Stomach (tissue), 9 donors: ENCODE results near the gene ASPRV1. TPM values are rescaled to one million over a fixed set of nuclear protein-coding genes. Genes with fewer than 3 reads are reported as not detected.

Experiments used
- DNase-seq, 2 donors: peaks; one replicate each; pipeline versions ENCODE4 v3.0.0 to v3.0.0-alpha.2; 2013 to 2019
- H3K27ac ChIP-seq, 5 donors: fragments of 200-600 bp in 4 of 5; sonication (generic) in 4 of 5; one replicate each; pipeline ENCODE4 v1.5.1; 2013 to 2019; ENCODE audit warnings: mild to moderate bottlenecking in 1 of 5, moderate library complexity in 1 of 5
- H3K27me3 ChIP-seq, 3 donors: fragments of 200-600 bp; sonication (generic); one replicate each; pipeline ENCODE4 v1.5.1; 2017 to 2019; ENCODE audit warnings: mixed run types in 1 of 3
- H3K36me3 ChIP-seq, 4 donors: fragments of 200-600 bp; sonication (generic); 1 replicate in 3 of 4; 2 replicates in 1 of 4; pipeline ENCODE4 v1.5.1; 2016 to 2019
- H3K4me1 ChIP-seq, 4 donors: fragments of 200-600 bp; sonication (generic); one replicate each; pipeline ENCODE4 v1.5.1; 2016 to 2019
- H3K4me3 ChIP-seq, 4 donors: fragments of 200-600 bp; sonication (generic) in 3 of 4; one replicate each; pipeline ENCODE4 v1.5.1; 2016 to 2019; ENCODE audit warnings: mild to moderate bottlenecking in 1 of 4
- H3K9me3 ChIP-seq, 4 donors: fragments of 200-600 bp; sonication (generic); one replicate each; pipeline ENCODE4 v1.5.1; 2016 to 2019
- EP300 ChIP-seq: sonication (generic); formaldehyde crosslinking; IDR thresholded peaks from one replicate; pipeline ENCODE4 v1.6.1; 2017; ENCODE audit warnings: antibody characterized with exemption
- POLR2A ChIP-seq, 4 donors: fragments of 450-650 bp; IDR thresholded peaks; one replicate each; pipeline ENCODE4 v1.6.1; 2016; ENCODE audit warnings: antibody characterized with exemption in 4 of 4, control low read depth in 2 of 4, mild to moderate bottlenecking in 1 of 4, moderate library complexity in 1 of 4
- POLR2AphosphoS5 ChIP-seq, 3 donors: sonication (generic); formaldehyde crosslinking; IDR thresholded peaks; one replicate each; pipeline ENCODE4 v1.6.1; 2016; ENCODE audit warnings: antibody characterized with exemption in 3 of 3
- WGBS, 5 donors: extraction: QIAGEN DNeasy Blood & Tissue Kit in 3 of 5; methylation state at CpG; one replicate each; pipeline versions ENCODE4 v1.1.5 to v1.1.7; 2013 to 2018; 5-methylcytosine and 5-hydroxymethylcytosine counted together
- intact Hi-C: fragments of 100-400 bp; cut with DNase I; formaldehyde crosslinking; loops from one replicate; pipeline ENCODE4 v1.15.1; 2023; ENCODE audit warnings: low total_unique reads
- polyA plus RNA-seq, 3 donors: library from polyadenylated mRNA; stranded (reverse); fragments of 200-250 nt; gene quantifications; one replicate each; pipeline ENCODE4 v1.2.3, GENCODE V29; 2013
- total RNA-seq, 5 donors: library from RNA; depleted of rRNA; stranded (reverse); fragments of >200 nt; gene quantifications; one replicate each; pipeline versions ENCODE4 v1.1.0 to v1.2.3, GENCODE V29; 2014 to 2016
- TF ChIP-seq, protein P1 (sequence below), 7 experiments: fragments of 450-650 bp in 4 of 7; fragments of 200-600 bp in 3 of 7; sonication (generic) in 3 of 7; IDR thresholded peaks; one replicate each; pipeline ENCODE4 v1.5.1; 2016 to 2019; ENCODE audit warnings: antibody characterized with exemption in 7 of 7, control low read depth in 2 of 7, mild to moderate bottlenecking in 1 of 7
- donor health status: healthy with polysubstance abuse.
- donor health status: Bipolar disorder and iron deficiency.
- donor health status: healthy.

ASPRV1 gene
- total and polyA plus RNA-seq, 8 donors, result 0.44 to 6.4 (median 1.5) TPM; not detected in 2

DNA sequence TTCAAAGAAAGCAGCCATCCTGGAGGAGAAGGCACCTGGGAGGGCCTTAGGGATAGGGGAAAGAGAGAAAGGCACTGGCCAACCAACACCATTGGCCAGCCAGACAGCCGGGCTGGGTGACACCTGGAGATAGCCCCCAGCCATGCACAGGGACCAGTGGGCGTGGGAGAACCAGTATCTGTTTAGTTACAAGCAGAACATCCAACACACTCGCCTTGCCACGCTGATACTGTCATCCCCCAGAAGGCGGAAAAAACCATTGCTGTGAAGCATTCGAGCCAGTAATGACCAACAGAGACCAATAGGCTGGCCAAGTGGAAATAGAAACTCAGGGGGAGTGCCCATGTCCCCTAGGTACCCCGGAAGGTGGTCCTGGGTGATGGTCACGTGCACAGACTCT, 15.5 kb downstream of the ASPRV1 start:
- 78 to 96% (median 87%) methylated on average over 8 of the region's 8 CpGs for WGBS, 5 donors
- intact Hi-C loops, result no loop called here

DNA sequence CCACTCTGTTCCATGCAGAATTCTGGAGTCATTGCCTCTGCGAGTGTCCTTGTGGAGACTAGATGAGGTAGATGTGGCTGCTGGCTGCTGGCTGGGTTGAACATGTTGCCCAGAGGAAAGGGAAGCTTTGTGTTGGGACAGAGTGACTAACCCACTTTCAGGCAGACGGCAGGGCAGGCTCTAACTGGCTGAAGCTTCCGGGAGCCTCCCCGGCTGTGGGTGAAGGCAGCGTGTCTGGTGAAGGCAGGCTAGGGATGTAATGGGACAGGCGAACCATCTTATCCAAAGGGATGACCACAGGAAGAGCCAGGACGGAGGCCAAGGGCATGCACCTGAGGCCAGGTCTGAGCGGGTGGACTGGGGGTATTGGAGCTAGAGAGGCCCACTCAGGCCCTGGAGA, 16.0 kb downstream of the ASPRV1 start:
- H3K4me1 ChIP-seq, result peaks cover 0 to 44% (median 14%) of the 10 kb centered on the region in 4 donors
- intact Hi-C loops, result no loop called here
- peaks cover 0 to 10% (median 0%) of the 10 kb centered on the region in 3 donors for H3K27me3 ChIP-seq
- H3K36me3 ChIP-seq, result peaks cover 14 to 38% (median 35%) of the 10 kb centered on the region in 4 donors
- H3K9me3 ChIP-seq, result no peaks in the 10 kb centered on the region
- 85 to 95% (median 91%) methylated on average over 8 of the region's 8 CpGs for WGBS, 5 donors
- peak in 1 of 2 donors; percentile 42 for DNase-seq
- H3K27ac ChIP-seq, result peak overlapping the region in 3 of 5 donors; percentile 49 to 81 (median 79)
- TF ChIP-seq POLR2AphosphoS5 (IDR thresholded peaks at IDR 0.05), result no peak
- TF ChIP-seq, protein P1, sequence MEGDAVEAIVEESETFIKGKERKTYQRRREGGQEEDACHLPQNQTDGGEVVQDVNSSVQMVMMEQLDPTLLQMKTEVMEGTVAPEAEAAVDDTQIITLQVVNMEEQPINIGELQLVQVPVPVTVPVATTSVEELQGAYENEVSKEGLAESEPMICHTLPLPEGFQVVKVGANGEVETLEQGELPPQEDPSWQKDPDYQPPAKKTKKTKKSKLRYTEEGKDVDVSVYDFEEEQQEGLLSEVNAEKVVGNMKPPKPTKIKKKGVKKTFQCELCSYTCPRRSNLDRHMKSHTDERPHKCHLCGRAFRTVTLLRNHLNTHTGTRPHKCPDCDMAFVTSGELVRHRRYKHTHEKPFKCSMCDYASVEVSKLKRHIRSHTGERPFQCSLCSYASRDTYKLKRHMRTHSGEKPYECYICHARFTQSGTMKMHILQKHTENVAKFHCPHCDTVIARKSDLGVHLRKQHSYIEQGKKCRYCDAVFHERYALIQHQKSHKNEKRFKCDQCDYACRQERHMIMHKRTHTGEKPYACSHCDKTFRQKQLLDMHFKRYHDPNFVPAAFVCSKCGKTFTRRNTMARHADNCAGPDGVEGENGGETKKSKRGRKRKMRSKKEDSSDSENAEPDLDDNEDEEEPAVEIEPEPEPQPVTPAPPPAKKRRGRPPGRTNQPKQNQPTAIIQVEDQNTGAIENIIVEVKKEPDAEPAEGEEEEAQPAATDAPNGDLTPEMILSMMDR (IDR thresholded peaks at IDR 0.05), result no peak
- TF ChIP-seq EP300, result no peak
- TF ChIP-seq POLR2A (IDR thresholded peaks at IDR 0.05), result no peak
- no peak overlapping the region for H3K4me3 ChIP-seq

More for the DNA sequence above, 15.5 kb downstream of the ASPRV1 start:
- TF ChIP-seq POLR2AphosphoS5 (IDR thresholded peaks at IDR 0.05) (no peak), EP300 (no peak)
- TF ChIP-seq, protein P1 (IDR thresholded peaks at IDR 0.05), result no peak
- DNase-seq, result no peak
- peaks cover 0 to 44% (median 14%) of the 10 kb centered on the region in 4 donors for H3K4me1 ChIP-seq
- peak overlapping the region in 3 of 5 donors; percentile 49 to 81 (median 79) for H3K27ac ChIP-seq
- no peak overlapping the region for H3K4me3 ChIP-seq
- H3K36me3 ChIP-seq, result peaks cover 14 to 33% (median 30%) of the 10 kb centered on the region in 4 donors
- H3K9me3 ChIP-seq, result no peaks in the 10 kb centered on the region
- H3K27me3 ChIP-seq, result peaks cover 0 to 10% (median 0%) of the 10 kb centered on the region in 3 donors

DNA sequence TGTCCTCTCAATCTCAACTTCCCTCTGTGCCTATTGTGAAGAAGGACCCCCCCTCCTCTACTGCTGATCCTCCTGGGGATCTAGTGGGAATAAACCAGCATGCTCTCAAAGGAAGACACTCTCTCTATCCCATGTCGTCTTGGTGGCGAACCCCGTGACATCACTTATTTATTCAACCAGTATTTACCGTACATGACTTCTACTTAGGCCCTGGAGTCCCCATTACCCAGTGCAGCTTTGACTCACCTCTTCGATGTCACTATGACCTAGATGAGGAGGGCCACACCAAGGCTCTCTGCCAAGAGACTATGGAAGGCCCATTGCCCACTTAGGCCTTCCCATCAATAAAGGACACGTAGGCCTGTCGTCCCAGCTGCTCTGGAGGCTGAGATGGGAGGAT, 16.7 kb downstream of the ASPRV1 start:
- Histone ChIP-seq H3K27me3 (peaks cover 0 to 10% (median 0%) of the 10 kb centered on the region in 3 donors), H3K4me1 (peaks cover 0 to 44% (median 14%) of the 10 kb centered on the region in 4 donors), H3K4me3 (no peak overlapping the region), H3K27ac (peak overlapping the region in 3 of 5 donors; percentile 7 to 81 (median 79)), H3K9me3 (no peaks in the 10 kb centered on the region), H3K36me3 (peaks cover 15 to 45% (median 42%) of the 10 kb centered on the region in 4 donors)
- 91 to 99% (median 94%) methylated on average over 7 of the region's 7 CpGs for WGBS, 5 donors
- intact Hi-C loops, result no loop called here
- TF ChIP-seq POLR2A (IDR thresholded peaks at IDR 0.05), result no peak
- no peak for TF ChIP-seq EP300
- TF ChIP-seq POLR2AphosphoS5 (IDR thresholded peaks at IDR 0.05), result no peak
- TF ChIP-seq, protein P1 (IDR thresholded peaks at IDR 0.05), result no peak
- no peak for DNase-seq

DNA sequence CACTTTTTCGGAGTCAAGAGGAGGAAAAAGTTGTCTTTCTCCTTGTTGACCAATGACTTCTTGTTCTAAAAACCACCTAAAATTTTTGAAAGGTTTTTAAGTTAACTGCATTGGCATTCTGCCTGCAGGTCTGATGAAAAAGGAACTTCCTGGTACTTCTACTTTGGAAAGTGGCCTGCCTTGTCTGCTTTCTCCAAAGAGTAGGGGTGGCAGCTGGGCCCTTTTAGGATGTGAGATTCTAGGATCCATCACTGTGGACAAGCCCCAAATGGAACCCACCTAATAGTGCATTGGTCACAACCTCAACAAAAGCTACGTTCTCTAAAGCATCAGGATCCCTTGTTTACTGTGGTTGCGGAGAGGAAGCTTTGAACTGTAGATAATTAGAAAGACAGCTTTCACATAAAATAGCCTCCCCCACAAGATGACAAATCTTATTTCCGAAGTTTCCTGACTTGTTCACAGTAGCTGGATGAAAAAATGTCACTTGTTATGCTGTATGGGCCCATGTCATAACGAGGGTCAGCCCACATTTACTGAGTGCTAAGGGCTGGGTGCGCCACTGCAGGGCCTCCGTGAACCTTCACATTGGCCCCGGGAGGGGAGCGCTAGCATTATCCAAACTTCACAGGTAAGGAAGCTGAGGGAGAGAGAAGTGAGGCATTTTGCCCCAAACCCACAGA, 17.4 kb downstream of the ASPRV1 start:
- intact Hi-C loops, result no loop called here
- 70 to 90% (median 81%) methylated on average over 9 of the region's 9 CpGs for WGBS, 5 donors
- TF ChIP-seq EP300 (no peak), POLR2A (IDR thresholded peaks at IDR 0.05) (no peak), POLR2AphosphoS5 (IDR thresholded peaks at IDR 0.05) (no peak)
- TF ChIP-seq, protein P1 (IDR thresholded peaks at IDR 0.05), result no peak
- Histone ChIP-seq H3K27me3 (peaks cover 0 to 9% (median 0%) of the 10 kb centered on the region in 3 donors), H3K4me1 (peaks cover 0 to 42% (median 14%) of the 10 kb centered on the region in 4 donors), H3K4me3 (no peak overlapping the region), H3K36me3 (peaks cover 20 to 52% (median 50%) of the 10 kb centered on the region in 4 donors), H3K27ac (peak overlapping the region in 2 of 5 donors; percentile 53 to 81), H3K9me3 (no peaks in the 10 kb centered on the region)
- no peak for DNase-seq
